H9 (cell line): Measurements from ENCODE around the gene CBX5. TPM values are rescaled to one million over a fixed set of nuclear protein-coding genes. Genes with fewer than 3 reads are reported as not detected.

ENCODE experiments used
- DNase-seq: peaks from one replicate; pipeline ENCODE4 v3.0.0-alpha.2; 2017
- H2AFZ ChIP-seq: one replicate; pipeline ENCODE4 v1.6.1; 2013; ENCODE audit warnings: mild to moderate bottlenecking, low read length, control low read depth, moderate library complexity
- H2AK5ac ChIP-seq: 2 replicates; pipeline ENCODE4 v1.6.1; 2013; ENCODE audit warnings: low read length, control low read depth, mixed read lengths; ENCODE audit not compliant: insufficient read length
- H2BK120ac ChIP-seq: one replicate; pipeline ENCODE4 v1.6.1; 2013; ENCODE audit warnings: low read depth, mild to moderate bottlenecking, low read length, control low read depth, inconsistent platforms; ENCODE audit not compliant: poor library complexity, severe bottlenecking
- H2BK12ac ChIP-seq: 2 replicates; pipeline ENCODE4 v1.6.1; 2013; ENCODE audit warnings: low read length, control low read depth, mixed read lengths, low read depth; ENCODE audit not compliant: insufficient read length
- H2BK15ac ChIP-seq: 2 replicates; pipeline ENCODE4 v1.6.1; 2013; ENCODE audit warnings: low read depth, low read length, control low read depth
- H2BK20ac ChIP-seq: one replicate; pipeline ENCODE4 v1.6.1; 2013; ENCODE audit warnings: low read depth, mild to moderate bottlenecking, low read length, control low read depth, inconsistent platforms; ENCODE audit not compliant: poor library complexity, severe bottlenecking
- H2BK5ac ChIP-seq: 2 replicates; pipeline ENCODE4 v1.6.1; 2013; ENCODE audit warnings: low read length, control low read depth, mixed read lengths; ENCODE audit not compliant: insufficient read length
- H3K14ac ChIP-seq: 2 replicates; pipeline ENCODE4 v1.6.1; 2013; ENCODE audit warnings: low read length, control low read depth; ENCODE audit not compliant: insufficient read depth
- H3K18ac ChIP-seq: 2 replicates; pipeline ENCODE4 v1.6.1; 2013; ENCODE audit warnings: low read depth, mild to moderate bottlenecking, mixed read lengths, low read length, control low read depth; ENCODE audit not compliant: insufficient read length
- H3K23ac ChIP-seq: 2 replicates; pipeline ENCODE4 v1.6.1; 2013; ENCODE audit warnings: low read length, control low read depth, mixed read lengths, low read depth; ENCODE audit not compliant: insufficient read length
- H3K23me2 ChIP-seq: 2 replicates; pipeline ENCODE4 v1.6.1; 2013; ENCODE audit warnings: low read depth, mild to moderate bottlenecking, mixed read lengths, low read length, control low read depth; ENCODE audit not compliant: insufficient read length, poor library complexity, severe bottlenecking
- H3K27ac ChIP-seq: 2 replicates; pipeline ENCODE4 v1.5.1; 2013; ENCODE audit warnings: low read length, control low read depth, mixed read lengths, low read depth; ENCODE audit not compliant: insufficient read length
- H3K27me3 ChIP-seq: 2 replicates; pipeline ENCODE4 v1.6.1; 2013; ENCODE audit warnings: low read length, control low read depth, inconsistent platforms; ENCODE audit not compliant: insufficient read depth
- H3K4ac ChIP-seq: 2 replicates; pipeline ENCODE4 v1.6.1; 2013; ENCODE audit warnings: low read depth, mild to moderate bottlenecking, control low read depth, inconsistent platforms, low read length, moderate library complexity
- H3K4me1 ChIP-seq: 2 replicates; pipeline ENCODE4 v1.6.1; 2013; ENCODE audit warnings: low read length, control low read depth, inconsistent platforms; ENCODE audit not compliant: insufficient read depth
- H3K4me2 ChIP-seq: 2 replicates; pipeline ENCODE4 v1.6.1; 2013; ENCODE audit warnings: low read length, control low read depth, mixed read lengths; ENCODE audit not compliant: insufficient read length, insufficient read depth
- H3K56ac ChIP-seq: 2 replicates; pipeline ENCODE4 v1.6.1; 2013; ENCODE audit warnings: low read depth, mild to moderate bottlenecking, mixed read lengths, low read length, control low read depth; ENCODE audit not compliant: insufficient read length
- H3K79me1 ChIP-seq: 2 replicates; pipeline ENCODE4 v1.6.1; 2013; ENCODE audit warnings: low read depth, mild to moderate bottlenecking, moderate library complexity, low read length, control low read depth, inconsistent platforms; ENCODE audit not compliant: insufficient read depth, poor library complexity, severe bottlenecking
- H3K79me2 ChIP-seq: 2 replicates; pipeline ENCODE4 v1.6.1; 2013; ENCODE audit warnings: low read length, control low read depth, inconsistent platforms; ENCODE audit not compliant: insufficient read depth
- H3K9ac ChIP-seq: 2 replicates; pipeline ENCODE4 v1.6.1; 2013; ENCODE audit warnings: low read length, control low read depth, mixed read lengths; ENCODE audit not compliant: insufficient read length; ENCODE audit errors: extremely low read depth
- H3K9me3 ChIP-seq: one replicate; pipeline ENCODE4 v1.6.1; 2013; ENCODE audit warnings: low read depth, low read length, inconsistent platforms; ENCODE audit not compliant: control insufficient read depth
- H3T11ph ChIP-seq: one replicate; pipeline ENCODE4 v1.6.1; 2013; ENCODE audit warnings: mild to moderate bottlenecking, low read length, control low read depth, inconsistent platforms
- H4K20me1 ChIP-seq: one replicate; pipeline ENCODE4 v1.6.1; 2013; ENCODE audit not compliant: control insufficient read depth, insufficient read length, insufficient read depth
- H4K5ac ChIP-seq: 2 replicates; pipeline ENCODE4 v1.6.1; 2013; ENCODE audit warnings: low read depth, mild to moderate bottlenecking, mixed read lengths, low read length, control low read depth; ENCODE audit not compliant: insufficient read length
- H4K8ac ChIP-seq: replicated peaks from 2 replicates; pipeline ENCODE4 v1.6.1; 2013; ENCODE audit warnings: low read length, control low read depth, mixed read lengths, low read depth; ENCODE audit not compliant: insufficient read length
- H4K91ac ChIP-seq: 2 replicates; pipeline ENCODE4 v1.6.1; 2013; ENCODE audit warnings: low read depth, mild to moderate bottlenecking, moderate library complexity, mixed read lengths, low read length, control low read depth; ENCODE audit not compliant: insufficient read length
- H3K27ac Mint-ChIP-seq, 3 experiments: 2 replicates in 2 of 3; 3 replicates in 1 of 3; pipeline ENCODE4 v1.8.0; 2020 to 2021; ENCODE audit warnings: mixed read lengths in 3 of 3, mild to moderate bottlenecking in 1 of 3, moderate library complexity in 1 of 3
- H3K27me3 Mint-ChIP-seq: 2 replicates; pipeline ENCODE4 v1.8.0; 2021; ENCODE audit warnings: low read depth, mild to moderate bottlenecking, moderate library complexity, mixed read lengths
- H3K36me3 Mint-ChIP-seq, 3 experiments: 2 replicates in 2 of 3; 3 replicates in 1 of 3; pipeline ENCODE4 v1.8.0; 2020 to 2021; ENCODE audit warnings: low read depth in 3 of 3, mixed read lengths in 3 of 3; ENCODE audit not compliant: insufficient read depth in 1 of 3
- H3K4me1 Mint-ChIP-seq, 2 experiments: 2 replicates each; pipeline ENCODE4 v1.8.0; 2020; ENCODE audit warnings: mixed read lengths in 2 of 2
- H3K4me3 Mint-ChIP-seq, 2 experiments: 2 replicates in 1 of 2; 3 replicates in 1 of 2; pipeline ENCODE4 v1.8.0; 2020 to 2021; ENCODE audit warnings: mild to moderate bottlenecking in 2 of 2, mixed read lengths in 2 of 2, moderate library complexity in 1 of 2
- H3K9me3 Mint-ChIP-seq, 2 experiments: 2 replicates in 1 of 2; 3 replicates in 1 of 2; pipeline ENCODE4 v1.8.0; 2020; ENCODE audit warnings: mild to moderate bottlenecking in 2 of 2, mixed read lengths in 2 of 2, moderate library complexity in 1 of 2
- CTCF ChIP-seq: fragments of 200-600 bp; sonication (generic); conservative IDR thresholded peaks from 3 replicates; pipeline ENCODE4 v1.8.0; 2021; ENCODE audit warnings: antibody characterized with exemption, mild to moderate bottlenecking
- total RNA-seq: library from RNA; stranded (reverse); gene quantifications from 2 replicates; pipeline ENCODE4 v1.2.1, GENCODE V29; 2021

The CBX5 gene
- total RNA-seq, 1 experiment from 2014 or later = 206 TPM

GRCh38 chr12:54303640-54304039 lies 23.7 kb upstream of the CBX5 start:
- H3K79me2 ChIP-seq = no peaks in the 10 kb centered on the region
- no peak overlapping the region for H3K27ac ChIP-seq
- H2BK120ac ChIP-seq = no peak overlapping the region
- no peak overlapping the region for H2AK5ac ChIP-seq
- H3K9me3 Mint-ChIP-seq = no peaks in the 10 kb centered on the region
- no peaks in the 10 kb centered on the region for H3K36me3 Mint-ChIP-seq
- no peaks in the 10 kb centered on the region for H3K79me1 ChIP-seq
- no peak overlapping the region for H3K14ac ChIP-seq
- no peak overlapping the region for H3K4ac ChIP-seq
- no peak overlapping the region for H2AFZ ChIP-seq
- H4K8ac ChIP-seq = no peak overlapping the region
- H4K91ac ChIP-seq = no peak overlapping the region
- H2BK5ac ChIP-seq = no peak overlapping the region
- peaks cover 7% of the 10 kb centered on the region; the same call in 1 of the 2 replicates for H3K27me3 ChIP-seq
- H3K18ac ChIP-seq = no peak overlapping the region
- no peaks in the 10 kb centered on the region for H4K20me1 ChIP-seq
- no peak overlapping the region for H3K4me3 Mint-ChIP-seq
- peaks cover 31% of the 10 kb centered on the region for H3K27me3 Mint-ChIP-seq
- no peak overlapping the region for H3K4me2 ChIP-seq
- H3T11ph ChIP-seq = no peak overlapping the region
- DNase-seq = no peak
- H3K23me2 ChIP-seq = peaks cover 6% of the 10 kb centered on the region
- no peaks in the 10 kb centered on the region for H3K9me3 ChIP-seq
- H3K9ac ChIP-seq = no peak overlapping the region
- H4K5ac ChIP-seq = no peak overlapping the region
- no peak overlapping the region for H3K23ac ChIP-seq
- no peak overlapping the region; a peak in 1 of 7 replicates for H3K27ac Mint-ChIP-seq
- H3K56ac ChIP-seq = no peak overlapping the region
- H2BK12ac ChIP-seq = no peak overlapping the region
- H3K4me1 Mint-ChIP-seq = peaks cover 58 to 65% of the 10 kb centered on the region in 2 experiments
- no peak overlapping the region for H2BK15ac ChIP-seq
- H3K4me1 ChIP-seq = peaks cover 11% of the 10 kb centered on the region; the same call in 1 of the 2 replicates
- H2BK20ac ChIP-seq = no peak overlapping the region
- no peak for TF ChIP-seq CTCF
